Measurements from ENCODE around the gene PLCD3. TPM values are rescaled to one million over a fixed set of nuclear protein-coding genes. Genes with fewer than 3 reads are reported as not detected.

The PLCD3 gene
- total and polyA plus RNA-seq, 9 of the 15 experiments (the other 6 are each of a cell fraction or from before 2014, with no cell fraction given), result 0.20 to 22.6 (median 7.5) TPM

GRCh38 chr17:45146890-45147580, 14.7 kb upstream of the PLCD3 start (continued):
- TF ChIP-seq ZBTB5 (IDR thresholded peaks at IDR 0.05) (no peak), YBX1 (IDR thresholded peaks at IDR 0.05) (no peak), NKRF (IDR thresholded peaks at IDR 0.05; ENCODE audit: borderline replicate concordance) (no peak; the same call in 1 of the 2 replicates), MCM5 (IDR thresholded peaks at IDR 0.05; ENCODE audit: low read depth) (no peak), WHSC1 (IDR thresholded peaks at IDR 0.05; ENCODE audit: low read length) (no peak), ZBTB2 (IDR thresholded peaks at IDR 0.05) (0 out of 2 replicates have a peak, but pooled peaks have one; percentile 13), TCF15 (CRISPR knock-in tag; IDR thresholded peaks at IDR 0.05) (no peak; the same call in 1 of the 2 replicates), MEF2A (IDR thresholded peaks at IDR 0.05; ENCODE audit: control insufficient read depth, low read depth, low read length) (no peak), POLR3A (IDR thresholded peaks at IDR 0.05; ENCODE audit: borderline replicate concordance, extremely low read depth, insufficient read depth, insufficient read length) (no peak), C11orf30 (IDR thresholded peaks at IDR 0.05; ENCODE audit: low read depth) (0 out of 2 replicates have a peak, but pooled peaks have one; percentile 2), ETV6 (IDR thresholded peaks at IDR 0.05; ENCODE audit: borderline replicate concordance in 1 of 2, low read depth in 2 of 2, low read length in 1 of 2) (no peak), ETV6 (CRISPR knock-in tag; IDR thresholded peaks at IDR 0.05; ENCODE audit: borderline replicate concordance) (no peak), HBP1 (CRISPR knock-in tag; IDR thresholded peaks at IDR 0.05) (no peak; the same call in 1 of the 2 replicates), KLF6 (CRISPR knock-in tag; IDR thresholded peaks at IDR 0.05; ENCODE audit: borderline replicate concordance) (peak; percentile 78; the same call in 1 of the 2 replicates), THAP12 (CRISPR knock-in tag; IDR thresholded peaks at IDR 0.05) (no peak), SETDB1 (IDR thresholded peaks at IDR 0.05; ENCODE audit: low read length) (no peak), IRF2 (CRISPR knock-in tag; IDR thresholded peaks at IDR 0.05) (no peak)

All from K562 (cell line).